22Rv1 (cell line): Measurements from ENCODE around the gene UCK2.

Experiments used
- H3K27ac ChIP-seq: fragments of 450-650 bp; 2 replicates; pipeline ENCODE4 v1.5.1; 2017
- ZFX ChIP-seq: fragments of 450-650 bp; IDR thresholded peaks from 2 replicates; pipeline ENCODE4 v1.6.1; 2017; ENCODE audit warnings: antibody characterized with exemption, borderline replicate concordance
- TF ChIP-seq, protein P1 (sequence below): fragments of 450-650 bp; IDR thresholded peaks from 2 replicates; pipeline ENCODE4 v1.5.1; 2017; ENCODE audit warnings: mild to moderate bottlenecking

Gene UCK2

DNA sequence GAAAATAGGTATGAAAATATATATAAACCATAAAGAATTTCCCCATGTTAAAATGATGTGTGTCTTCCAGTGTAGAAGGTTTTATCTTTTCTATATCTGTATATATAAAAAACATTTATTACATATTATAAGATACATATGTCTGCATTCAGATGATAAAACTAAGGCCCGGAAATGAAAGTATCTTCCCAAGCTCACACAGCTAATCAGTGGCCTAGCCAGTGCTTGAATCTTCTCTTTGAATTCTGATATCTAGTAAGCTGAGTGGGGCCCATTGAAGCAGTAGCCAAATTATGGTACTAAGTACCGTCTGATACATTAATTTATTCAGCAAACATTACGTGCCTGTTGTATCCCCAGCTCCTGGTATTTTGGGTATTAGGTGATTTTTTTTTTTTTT is 28.6 kb downstream of the UCK2 start:
- H3K27ac ChIP-seq, result no peak overlapping the region; the same call in 1 of the 2 replicates
- TF ChIP-seq ZFX, result no peak
- TF ChIP-seq, protein P1, sequence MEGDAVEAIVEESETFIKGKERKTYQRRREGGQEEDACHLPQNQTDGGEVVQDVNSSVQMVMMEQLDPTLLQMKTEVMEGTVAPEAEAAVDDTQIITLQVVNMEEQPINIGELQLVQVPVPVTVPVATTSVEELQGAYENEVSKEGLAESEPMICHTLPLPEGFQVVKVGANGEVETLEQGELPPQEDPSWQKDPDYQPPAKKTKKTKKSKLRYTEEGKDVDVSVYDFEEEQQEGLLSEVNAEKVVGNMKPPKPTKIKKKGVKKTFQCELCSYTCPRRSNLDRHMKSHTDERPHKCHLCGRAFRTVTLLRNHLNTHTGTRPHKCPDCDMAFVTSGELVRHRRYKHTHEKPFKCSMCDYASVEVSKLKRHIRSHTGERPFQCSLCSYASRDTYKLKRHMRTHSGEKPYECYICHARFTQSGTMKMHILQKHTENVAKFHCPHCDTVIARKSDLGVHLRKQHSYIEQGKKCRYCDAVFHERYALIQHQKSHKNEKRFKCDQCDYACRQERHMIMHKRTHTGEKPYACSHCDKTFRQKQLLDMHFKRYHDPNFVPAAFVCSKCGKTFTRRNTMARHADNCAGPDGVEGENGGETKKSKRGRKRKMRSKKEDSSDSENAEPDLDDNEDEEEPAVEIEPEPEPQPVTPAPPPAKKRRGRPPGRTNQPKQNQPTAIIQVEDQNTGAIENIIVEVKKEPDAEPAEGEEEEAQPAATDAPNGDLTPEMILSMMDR, result no peak

DNA sequence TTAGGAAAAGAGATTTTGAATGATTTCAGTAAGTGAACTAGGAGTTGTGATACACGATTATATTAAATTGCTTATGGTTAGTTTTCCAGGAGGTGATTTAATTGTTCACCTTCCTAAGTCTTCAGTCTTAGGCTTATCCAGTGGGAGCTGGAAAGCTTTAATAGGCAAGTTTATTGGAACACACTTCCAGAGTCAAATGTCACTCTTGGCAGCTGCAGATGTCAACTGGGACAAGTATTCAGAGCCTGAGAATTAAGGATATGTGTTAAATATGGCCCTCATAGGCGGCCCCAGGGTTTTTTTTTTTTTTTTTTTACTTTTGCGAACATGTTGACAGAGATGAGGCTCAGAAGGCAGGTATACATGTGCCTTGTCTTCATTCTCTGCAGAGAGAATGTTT is 29.2 kb downstream of the UCK2 start:
- TF ChIP-seq, protein P1, result no peak
- TF ChIP-seq ZFX, result no peak
- no peak overlapping the region; the same call in 1 of the 2 replicates for H3K27ac ChIP-seq

DNA sequence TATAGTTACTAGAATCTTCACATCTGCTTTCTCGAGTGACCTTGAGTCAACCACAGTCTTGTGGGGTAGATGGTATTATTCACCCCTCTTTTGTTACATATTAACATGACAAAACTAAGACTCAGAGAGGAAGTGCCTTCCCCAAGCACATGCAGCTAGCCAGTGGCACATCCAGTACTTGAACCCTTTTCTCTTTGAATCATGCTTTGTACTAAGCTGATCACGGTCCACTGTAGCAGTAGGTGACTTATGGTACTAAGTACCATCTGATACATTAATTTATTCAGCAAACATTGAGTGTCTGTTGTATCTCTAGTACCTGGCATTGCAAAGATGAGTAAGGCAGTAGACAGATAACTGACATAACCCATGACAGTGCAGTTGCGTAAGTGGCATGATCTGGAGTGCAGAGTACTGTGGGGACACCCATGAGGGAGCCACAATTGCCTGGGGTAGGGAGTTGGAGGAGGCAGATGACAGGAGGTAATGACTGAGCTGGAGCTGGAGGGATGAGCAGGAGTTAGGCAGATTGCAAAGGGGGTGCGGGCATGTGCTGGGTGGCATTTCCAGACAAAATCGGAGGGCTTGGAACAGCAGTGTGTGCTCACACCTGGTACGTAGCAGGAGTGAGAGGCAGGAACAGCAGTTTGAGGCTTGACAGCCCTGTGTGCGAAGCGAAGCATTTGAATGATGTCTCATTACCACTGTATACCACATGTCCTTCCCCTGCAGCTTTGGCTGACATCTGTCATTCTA is 29.8 kb downstream of the UCK2 start:
- TF ChIP-seq, protein P1, result no peak
- TF ChIP-seq ZFX, result no peak
- H3K27ac ChIP-seq, result no peak overlapping the region; the same call in 1 of the 2 replicates

GRCh38 chr1:165858364-165858823 is 31.0 kb downstream of the UCK2 start:
- no peak overlapping the region for H3K27ac ChIP-seq
- TF ChIP-seq ZFX, result no peak
- TF ChIP-seq, protein P1, result no peak

GRCh38 chr1:165858967-165859845 is 31.8 kb downstream of the UCK2 start:
- no peak overlapping the region for H3K27ac ChIP-seq

DNA sequence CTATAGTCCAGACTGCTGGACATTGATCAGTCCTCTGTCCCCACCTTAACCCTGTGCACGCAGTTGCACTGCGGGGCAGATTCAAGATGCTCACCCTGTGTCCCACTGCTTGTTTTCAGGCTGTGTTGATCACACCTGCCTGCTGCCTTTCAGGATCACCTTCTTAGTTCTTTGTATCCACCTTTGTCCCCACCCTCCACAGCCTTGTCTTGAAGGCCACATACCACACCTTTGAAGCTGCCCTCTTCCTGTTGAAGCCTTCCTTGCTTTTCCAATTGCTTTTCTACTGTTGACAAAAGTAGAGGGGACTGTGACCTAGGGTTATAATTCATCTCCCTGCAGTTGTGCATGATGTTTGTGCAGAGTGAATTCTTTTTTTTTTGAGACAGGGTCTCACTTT is 32.7 kb downstream of the UCK2 start:
- H3K27ac ChIP-seq, result no peak overlapping the region
- TF ChIP-seq ZFX, result no peak
- TF ChIP-seq, protein P1, result no peak

More at GRCh38 chr1:165858967-165859845, 31.8 kb downstream of the UCK2 start:
- TF ChIP-seq, protein P1, result no peak
- no peak for TF ChIP-seq ZFX

DNA sequence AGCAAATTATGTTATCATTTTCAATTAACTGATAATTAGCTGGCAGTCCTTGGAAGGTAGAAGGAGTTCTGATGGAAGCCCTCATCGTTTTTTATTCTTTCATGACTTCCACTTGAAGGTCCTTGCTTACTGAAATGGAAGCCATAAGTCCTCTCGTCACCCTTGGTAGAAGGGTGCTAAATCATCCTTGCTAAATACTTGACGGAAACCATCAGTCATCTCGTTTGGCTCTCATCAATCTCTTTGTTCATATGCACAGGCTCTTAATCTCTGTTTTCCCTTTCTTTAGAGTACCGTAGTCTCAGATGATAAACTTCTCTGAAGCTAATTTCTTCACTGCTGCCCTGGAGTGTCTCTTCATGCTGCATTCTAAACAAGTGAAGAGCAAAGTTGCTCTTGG is 34.5 kb downstream of the UCK2 start:
- TF ChIP-seq ZFX, result no peak
- TF ChIP-seq, protein P1, result no peak
- H3K27ac ChIP-seq, result no peak overlapping the region
